Measurements from ENCODE around the gene IL17RC.

IL17RC gene

DNA sequence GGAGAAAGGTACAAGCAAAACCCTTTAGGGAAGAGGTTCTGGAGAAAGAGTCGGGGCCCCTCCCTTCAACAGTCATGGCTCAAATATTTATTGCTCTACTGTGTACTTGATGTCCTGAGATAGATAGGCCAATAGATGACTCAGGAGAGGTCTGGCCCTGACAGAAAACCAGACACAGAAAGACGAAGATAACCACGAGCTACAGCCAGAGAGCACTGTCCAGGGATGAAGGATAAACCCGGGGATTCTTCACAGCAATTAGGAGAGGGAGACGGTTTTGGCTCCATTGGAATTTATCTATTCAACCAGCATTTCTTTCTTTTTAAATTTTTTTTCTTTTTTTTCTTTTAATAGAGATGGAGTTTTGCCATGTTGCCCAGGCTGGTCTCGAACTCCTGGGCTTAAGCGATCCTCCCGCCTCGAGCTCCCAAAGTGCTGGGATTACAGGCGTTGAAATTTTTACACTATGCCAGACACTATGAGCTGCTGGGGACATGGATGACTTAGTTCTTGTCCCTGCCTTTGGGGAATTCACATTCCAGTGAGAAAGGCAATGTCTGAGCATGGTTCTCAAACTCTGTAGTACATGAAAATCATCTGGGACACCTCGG, 32.2 kb upstream of the IL17RC start:
- H3K4me3 ChIP-seq (ENCODE audit: low read depth, low read length): no peak overlapping the region
- H3K9me3 ChIP-seq: no peaks in the 10 kb centered on the region
- H3K4me1 ChIP-seq: no peaks in the 10 kb centered on the region
- no peaks in the 10 kb centered on the region for H3K36me3 ChIP-seq
- H3K27me3 ChIP-seq: no peaks in the 10 kb centered on the region
- TF ChIP-seq, protein P1, sequence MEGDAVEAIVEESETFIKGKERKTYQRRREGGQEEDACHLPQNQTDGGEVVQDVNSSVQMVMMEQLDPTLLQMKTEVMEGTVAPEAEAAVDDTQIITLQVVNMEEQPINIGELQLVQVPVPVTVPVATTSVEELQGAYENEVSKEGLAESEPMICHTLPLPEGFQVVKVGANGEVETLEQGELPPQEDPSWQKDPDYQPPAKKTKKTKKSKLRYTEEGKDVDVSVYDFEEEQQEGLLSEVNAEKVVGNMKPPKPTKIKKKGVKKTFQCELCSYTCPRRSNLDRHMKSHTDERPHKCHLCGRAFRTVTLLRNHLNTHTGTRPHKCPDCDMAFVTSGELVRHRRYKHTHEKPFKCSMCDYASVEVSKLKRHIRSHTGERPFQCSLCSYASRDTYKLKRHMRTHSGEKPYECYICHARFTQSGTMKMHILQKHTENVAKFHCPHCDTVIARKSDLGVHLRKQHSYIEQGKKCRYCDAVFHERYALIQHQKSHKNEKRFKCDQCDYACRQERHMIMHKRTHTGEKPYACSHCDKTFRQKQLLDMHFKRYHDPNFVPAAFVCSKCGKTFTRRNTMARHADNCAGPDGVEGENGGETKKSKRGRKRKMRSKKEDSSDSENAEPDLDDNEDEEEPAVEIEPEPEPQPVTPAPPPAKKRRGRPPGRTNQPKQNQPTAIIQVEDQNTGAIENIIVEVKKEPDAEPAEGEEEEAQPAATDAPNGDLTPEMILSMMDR (IDR thresholded peaks at IDR 0.05; ENCODE audit: low read depth, low read length): no peak
- DNase-seq: peak; percentile 22

DNA sequence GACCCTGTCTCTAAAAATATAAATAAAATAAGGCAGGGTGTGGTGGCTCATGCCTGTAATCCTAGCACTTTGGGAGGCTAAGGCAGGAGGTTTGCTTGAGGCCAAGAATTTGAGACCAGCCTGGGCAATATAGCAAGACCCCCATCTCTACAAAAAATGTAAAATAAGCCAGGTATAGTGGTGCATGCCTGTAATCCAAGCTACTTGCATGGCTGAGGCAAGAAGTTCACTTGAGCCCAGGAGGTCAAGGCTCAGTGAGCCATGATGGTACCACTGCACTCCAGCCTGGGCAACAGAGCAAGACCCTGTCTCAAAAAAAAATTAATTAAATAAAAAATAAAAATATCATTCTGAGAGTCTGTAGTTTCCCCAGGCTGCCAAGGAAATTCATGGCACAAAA, 30.6 kb upstream of the IL17RC start:
- Histone ChIP-seq H3K4me1 (no peaks in the 10 kb centered on the region), H3K4me3 (ENCODE audit: low read depth, low read length) (no peak overlapping the region), H3K27me3 (no peaks in the 10 kb centered on the region), H3K9me3 (no peaks in the 10 kb centered on the region), H3K36me3 (no peaks in the 10 kb centered on the region)
- no peak for DNase-seq
- TF ChIP-seq, protein P1 (IDR thresholded peaks at IDR 0.05; ENCODE audit: low read depth, low read length): no peak

DNA sequence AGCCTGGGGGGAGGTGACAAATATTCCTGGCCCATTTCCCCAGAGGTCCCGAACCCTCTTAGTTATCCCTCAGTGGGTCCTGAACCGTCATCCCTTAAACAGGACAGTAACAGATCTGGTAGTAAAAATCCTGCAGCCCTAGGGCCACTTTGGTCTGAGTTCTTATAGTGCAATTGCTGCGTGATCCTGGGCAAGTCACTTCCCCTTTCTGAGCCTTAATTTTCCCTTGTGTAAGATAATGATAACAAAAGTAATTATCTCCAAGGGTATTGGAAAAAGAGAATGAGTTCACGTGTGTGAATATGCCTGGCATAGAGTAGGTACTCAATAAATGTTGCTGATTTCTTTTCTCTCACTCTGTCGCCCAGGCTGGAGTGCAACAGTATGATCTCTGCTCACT, 29.4 kb upstream of the IL17RC start:
- Histone ChIP-seq H3K4me1 (no peaks in the 10 kb centered on the region), H3K36me3 (peaks cover under 1% of the 10 kb centered on the region; the same call in 1 of the 2 replicates), H3K4me3 (ENCODE audit: low read depth, low read length) (no peak overlapping the region), H3K9me3 (no peaks in the 10 kb centered on the region), H3K27me3 (no peaks in the 10 kb centered on the region)
- no peak for DNase-seq
- TF ChIP-seq, protein P1 (IDR thresholded peaks at IDR 0.05; ENCODE audit: low read depth, low read length): no peak

DNA sequence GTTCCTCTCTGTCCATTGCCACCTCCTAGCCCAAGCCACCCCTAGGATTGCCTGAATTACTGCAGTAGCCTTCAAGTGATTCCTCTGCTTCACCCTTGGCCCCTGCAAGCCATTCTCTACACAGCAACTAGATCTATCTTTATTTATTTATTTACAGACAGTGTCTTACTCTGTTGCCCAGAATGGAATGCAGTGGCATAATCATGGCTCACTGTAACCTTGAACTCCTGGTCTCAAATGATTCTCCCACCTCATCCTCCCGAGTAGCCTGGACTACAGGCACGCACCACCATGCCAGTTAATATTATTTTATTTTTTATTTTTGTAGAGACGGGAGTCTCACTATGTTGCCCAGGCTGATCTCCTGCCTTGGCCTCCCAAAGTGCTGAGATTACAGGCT, 28.4 kb upstream of the IL17RC start:
- TF ChIP-seq, protein P1 (IDR thresholded peaks at IDR 0.05; ENCODE audit: low read depth, low read length): no peak
- no peak for DNase-seq
- H3K27me3 ChIP-seq: no peaks in the 10 kb centered on the region

DNA sequence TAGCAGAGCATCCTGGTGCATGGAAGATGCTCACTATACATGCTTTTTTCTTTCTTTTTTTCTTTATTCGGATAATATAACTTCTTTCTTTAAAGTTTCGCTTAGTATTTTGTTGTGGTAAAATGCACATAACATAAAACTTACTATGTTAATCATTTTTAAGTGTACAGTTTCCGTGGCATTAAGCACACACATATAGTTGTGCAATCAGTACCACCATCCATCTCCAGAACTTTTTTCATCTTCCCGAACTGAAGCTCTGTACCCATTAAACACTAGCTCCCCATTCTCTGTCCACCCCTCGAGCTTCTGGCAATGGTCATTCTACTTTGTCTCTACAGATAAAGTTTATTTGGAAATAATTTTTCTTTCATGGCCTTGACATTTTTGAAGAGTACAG, 27.5 kb upstream of the IL17RC start:
- peaks cover 13% of the 10 kb centered on the region for H3K36me3 ChIP-seq
- H3K9me3 ChIP-seq: no peaks in the 10 kb centered on the region
- H3K4me1 ChIP-seq: no peaks in the 10 kb centered on the region
- DNase-seq: no peak
- no peaks in the 10 kb centered on the region for H3K27me3 ChIP-seq
- TF ChIP-seq, protein P1 (IDR thresholded peaks at IDR 0.05; ENCODE audit: low read depth, low read length): no peak
- H3K4me3 ChIP-seq (ENCODE audit: low read depth, low read length): no peak overlapping the region

More for the DNA sequence above, 28.4 kb upstream of the IL17RC start:
- no peaks in the 10 kb centered on the region for H3K9me3 ChIP-seq
- no peak overlapping the region for H3K4me3 ChIP-seq (ENCODE audit: low read depth, low read length)
- no peaks in the 10 kb centered on the region for H3K4me1 ChIP-seq
- peaks cover 11% of the 10 kb centered on the region for H3K36me3 ChIP-seq

DNA sequence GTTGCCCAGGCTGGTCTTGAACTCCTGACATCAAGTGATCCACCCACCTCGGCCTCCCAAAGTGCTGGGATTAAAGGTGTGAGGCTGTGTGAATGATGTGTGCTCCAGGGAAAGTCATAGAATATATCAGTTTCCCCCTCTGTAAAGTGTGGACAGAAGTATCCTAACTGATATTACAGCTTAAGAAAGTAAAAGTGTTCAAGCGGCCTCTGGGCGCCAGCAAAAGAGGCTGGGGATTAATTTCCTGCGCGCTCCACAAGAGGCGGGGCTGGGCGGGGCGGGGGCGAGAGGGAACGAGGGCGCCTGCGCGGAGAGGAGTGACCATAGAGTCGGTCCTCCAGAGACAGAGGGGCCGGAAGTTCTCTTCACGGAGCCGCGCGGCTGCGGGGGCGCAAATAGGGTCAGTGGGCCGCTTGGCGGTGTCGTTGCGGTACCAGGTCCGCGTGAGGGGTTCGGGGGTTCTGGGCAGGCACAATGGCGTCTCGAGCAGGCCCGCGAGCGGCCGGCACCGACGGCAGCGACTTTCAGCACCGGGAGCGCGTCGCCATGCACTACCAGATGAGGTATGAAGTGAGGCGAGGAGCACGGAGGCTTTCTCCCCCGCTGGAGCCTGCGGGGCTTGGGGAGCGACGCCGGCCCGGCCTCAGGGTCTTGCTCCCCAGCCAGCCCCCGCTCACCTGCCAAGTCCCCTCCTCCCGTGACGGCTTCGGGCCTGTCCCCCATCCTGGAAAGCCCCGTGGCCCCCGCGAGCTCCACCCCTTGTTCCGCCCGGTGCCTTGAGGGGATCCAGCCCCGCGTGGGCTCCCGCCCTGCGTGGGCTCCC, 26.4 kb upstream of the IL17RC start, which contains the start of gene JAGN1:
JAGN1 (plus strand) TSS at position 362 of the 823 bp plus-strand sequence; CDS start at position 475, 113 bp downstream.
- TF ChIP-seq, protein P1 (IDR thresholded peaks at IDR 0.05; ENCODE audit: low read depth, low read length): no peak
- DNase-seq: peak; percentile 80
- Histone ChIP-seq H3K4me3 (ENCODE audit: low read depth, low read length) (peak within 1 kb of the TSS; percentile 58), H3K27me3 (no peaks in the 10 kb centered on the region), H3K4me1 (no peaks in the 10 kb centered on the region), H3K9me3 (no peaks in the 10 kb centered on the region), H3K36me3 (peaks cover 13% of the 10 kb centered on the region)
